IMR-90 (cell line): ENCODE results near the gene ELMO1. TPM values are rescaled to one million over a fixed set of nuclear protein-coding genes. Genes with fewer than 3 reads are reported as not detected.

Experiments
- ATAC-seq: fragments of 200-7000 bp; cut with Tn5 transposase; 2 replicates; pipeline ENCODE4 v1.9.1; 2020; ENCODE audit warnings: low read depth, mild to moderate bottlenecking, moderate library complexity
- BruUV-seq: library from RNA; stranded (reverse); fragments of 400-500 nt; replicated peaks from 2 replicates; lab custom pipeline; 2021; lab: Mats Ljungman, UMichigan
- CTCF ChIA-PET: fragments of 300-600 bp; formaldehyde crosslinking; extraction: SDS; loops from one replicate; lab custom pipeline; 2021; ENCODE audit warnings: antibody characterized with exemption; lab: Yijun Ruan, JAX
- POLR2A ChIA-PET: fragments of 300-600 bp; sonication (Branson Sonifier 250); formaldehyde crosslinking; loops from one replicate; lab custom pipeline; 2022; ENCODE audit warnings: antibody characterized with exemption; ENCODE audit not compliant: unreplicated experiment; lab: Charles Lee
- DNase-seq: peaks from one replicate; pipeline ENCODE4 v3.0.0; 2013
- H2AFZ ChIP-seq: replicated peaks from 2 replicates; pipeline ENCODE3; 2013; ENCODE audit warnings: low read length, mild to moderate bottlenecking; ENCODE audit not compliant: poor library complexity
- H2AK5ac ChIP-seq: 2 replicates; pipeline ENCODE4 v1.6.1; 2013; ENCODE audit warnings: low read depth, low read length, inconsistent platforms
- H2AK9ac ChIP-seq: replicated peaks from 2 replicates; pipeline ENCODE3; 2013; ENCODE audit warnings: mild to moderate bottlenecking, low read depth, low read length, moderate library complexity; ENCODE audit not compliant: poor library complexity
- H2BK120ac ChIP-seq: 2 replicates; pipeline ENCODE4 v1.6.1; 2013; ENCODE audit warnings: low read depth, low read length, inconsistent platforms
- H2BK15ac ChIP-seq: 3 replicates; pipeline ENCODE4 v1.6.1; 2013; ENCODE audit warnings: low read depth, low read length, inconsistent platforms
- H2BK20ac ChIP-seq: 2 replicates; pipeline ENCODE4 v1.6.1; 2013; ENCODE audit warnings: low read depth, mild to moderate bottlenecking, inconsistent platforms, low read length, moderate library complexity
- H2BK5ac ChIP-seq: 2 replicates; pipeline ENCODE4 v1.6.1; 2013; ENCODE audit warnings: mild to moderate bottlenecking, low read depth, low read length, inconsistent platforms; ENCODE audit not compliant: poor library complexity, severe bottlenecking
- H3K14ac ChIP-seq: replicated peaks from 2 replicates; pipeline ENCODE4 v1.6.1; 2013; ENCODE audit warnings: low read depth, low read length, inconsistent platforms
- H3K18ac ChIP-seq: 2 replicates; pipeline ENCODE4 v1.6.1; 2013; ENCODE audit warnings: low read depth, low read length, control low read depth
- H3K23ac ChIP-seq: 2 replicates; pipeline ENCODE4 v1.6.1; 2013; ENCODE audit warnings: low read depth, low read length, inconsistent platforms
- H3K27ac ChIP-seq: 2 replicates; pipeline ENCODE4 v1.5.1; 2013; ENCODE audit warnings: mild to moderate bottlenecking, control low read depth, low read length; ENCODE audit not compliant: insufficient read depth
- H3K27me3 ChIP-seq: 2 replicates; pipeline ENCODE4 v1.6.1; 2013; ENCODE audit warnings: low read length; ENCODE audit not compliant: control insufficient read depth, insufficient read depth
- H3K36me3 ChIP-seq: 2 replicates; pipeline ENCODE4 v1.6.1; 2013; ENCODE audit warnings: low read length, mixed read lengths; ENCODE audit not compliant: control insufficient read depth, insufficient read depth
- H3K4ac ChIP-seq: 2 replicates; pipeline ENCODE4 v1.6.1; 2013; ENCODE audit warnings: low read depth, low read length, inconsistent platforms
- H3K4me1 ChIP-seq: 2 replicates; pipeline ENCODE4 v1.6.1; 2013; ENCODE audit warnings: low read length, mixed read lengths; ENCODE audit not compliant: control insufficient read depth, insufficient read depth
- H3K4me2 ChIP-seq: 2 replicates; pipeline ENCODE4 v1.6.1; 2013; ENCODE audit warnings: low read depth, mild to moderate bottlenecking, control low read depth, low read length, moderate library complexity
- H3K4me3 ChIP-seq: 2 replicates; pipeline ENCODE4 v1.5.1; 2013; ENCODE audit warnings: low read depth, mild to moderate bottlenecking, control low read depth, low read length, moderate library complexity; ENCODE audit not compliant: insufficient read depth
- H3K56ac ChIP-seq: 2 replicates; pipeline ENCODE4 v1.6.1; 2013; ENCODE audit warnings: low read length, inconsistent platforms; ENCODE audit not compliant: insufficient read depth; ENCODE audit errors: extremely low read depth
- H3K79me1 ChIP-seq, 2 experiments: 2 replicates each; pipeline ENCODE4 v1.6.1; 2013; ENCODE audit warnings: low read length in 2 of 2, inconsistent platforms in 1 of 2, low read depth in 1 of 2
- H3K9ac ChIP-seq: 2 replicates; pipeline ENCODE4 v1.6.1; 2013; ENCODE audit warnings: low read depth, low read length, control low read depth
- H3K9me1 ChIP-seq: 2 replicates; pipeline ENCODE4 v1.6.1; 2013; ENCODE audit warnings: low read length, inconsistent platforms; ENCODE audit not compliant: insufficient read depth
- H3K9me3 ChIP-seq: 2 replicates; pipeline ENCODE4 v1.6.1; 2013; ENCODE audit warnings: low read length; ENCODE audit not compliant: control insufficient read depth, insufficient read depth
- H4K20me1 ChIP-seq: 2 replicates; pipeline ENCODE4 v1.6.1; 2013; ENCODE audit warnings: low read length, inconsistent platforms; ENCODE audit not compliant: insufficient read depth
- H4K5ac ChIP-seq: 2 replicates; pipeline ENCODE4 v1.6.1; 2013; ENCODE audit warnings: mild to moderate bottlenecking, low read depth, low read length, control low read depth
- H4K8ac ChIP-seq, 2 experiments: 2 replicates each; pipeline ENCODE4 v1.6.1; 2013; ENCODE audit warnings: low read depth in 2 of 2, low read length in 2 of 2, control low read depth in 1 of 2, inconsistent platforms in 1 of 2
- H4K91ac ChIP-seq: 2 replicates; pipeline ENCODE4 v1.6.1; 2013; ENCODE audit warnings: low read depth, low read length, inconsistent platforms; ENCODE audit not compliant: insufficient read depth
- BHLHE40 ChIP-seq: fragments of 150-350 bp; IDR thresholded peaks from 2 replicates; pipeline ENCODE4 v1.6.1; 2016; ENCODE audit warnings: mild to moderate bottlenecking, low read depth, low read length
- CEBPB ChIP-seq: IDR thresholded peaks from 2 replicates; pipeline ENCODE4 v1.6.1; 2012; ENCODE audit warnings: low read depth, low read length, improper control_type of control experiment
- CHD1 ChIP-seq: IDR thresholded peaks from 2 replicates; pipeline ENCODE4 v1.6.1; 2012; ENCODE audit warnings: low read depth, low read length, improper control_type of control experiment
- FOS ChIP-seq: fragments of 150-350 bp; IDR thresholded peaks from 2 replicates; pipeline ENCODE4 v1.6.1; 2016; ENCODE audit warnings: low read depth, low read length
- MAFK ChIP-seq: IDR thresholded peaks from 2 replicates; pipeline ENCODE4 v1.6.1; 2012; ENCODE audit warnings: low read depth, low read length, improper control_type of control experiment
- MAZ ChIP-seq: IDR thresholded peaks from 2 replicates; pipeline ENCODE4 v1.6.1; 2012; ENCODE audit warnings: low read depth, mild to moderate bottlenecking, low read length, improper control_type of control experiment, moderate library complexity, borderline replicate concordance
- MXI1 ChIP-seq: IDR thresholded peaks from 2 replicates; pipeline ENCODE4 v1.6.1; 2012; ENCODE audit warnings: low read depth, mild to moderate bottlenecking, low read length, moderate library complexity, borderline replicate concordance
- NFE2L2 ChIP-seq: fragments of 150-350 bp; IDR thresholded peaks from 2 replicates; pipeline ENCODE4 v1.6.1; 2016; ENCODE audit warnings: low read depth, mild to moderate bottlenecking, low read length
- POLR2A ChIP-seq: IDR thresholded peaks from 2 replicates; pipeline ENCODE4 v1.6.1; 2012; ENCODE audit warnings: mild to moderate bottlenecking, low read depth, low read length
- RAD21 ChIP-seq: IDR thresholded peaks from 2 replicates; pipeline ENCODE4 v1.6.1; 2012; ENCODE audit warnings: low read length, improper control_type of control experiment
- RCOR1 ChIP-seq: IDR thresholded peaks from 2 replicates; pipeline ENCODE4 v1.6.1; 2012; ENCODE audit warnings: mild to moderate bottlenecking, low read length, improper control_type of control experiment; ENCODE audit not compliant: insufficient replicate concordance
- RFX5 ChIP-seq: IDR thresholded peaks from 2 replicates; pipeline ENCODE4 v1.8.0; 2012; ENCODE audit warnings: low read depth, mild to moderate bottlenecking, low read length, moderate library complexity
- SMC3 ChIP-seq: fragments of 150-350 bp; IDR thresholded peaks from 2 replicates; pipeline ENCODE4 v1.6.1; 2016; ENCODE audit warnings: low read depth, mild to moderate bottlenecking, antibody characterized with exemption, low read length, moderate library complexity
- USF2 ChIP-seq: fragments of 150-350 bp; IDR thresholded peaks from 2 replicates; pipeline ENCODE4 v1.6.1; 2017; ENCODE audit warnings: mild to moderate bottlenecking, antibody characterized with exemption, low read length, low read depth
- WGBS, 2 experiments: methylation state at CpG; one replicate each; pipeline versions ENCODE4 v1.1.5 to v1.1.7; 2013; ENCODE audit warnings: missing lambda C conversion rate in 2 of 2; ENCODE audit not compliant: insufficient read length in 1 of 2; ENCODE audit errors: extremely low coverage in 2 of 2; 5-methylcytosine and 5-hydroxymethylcytosine counted together
- dilution Hi-C: fragments of 300-500 bp; cut with HindIII; formaldehyde crosslinking; loops from one replicate; pipeline ENCODE4 v1.14.3; 2018; ENCODE audit warnings: low sequenced_read_pairs; ENCODE audit not compliant: unreplicated experiment
- in situ Hi-C: fragments of 300-500 bp; cut with MboI; formaldehyde crosslinking; loops from 3 replicates; pipeline ENCODE4 v1.14.3; 2019; ENCODE audit warnings: low sequenced_read_pairs, inconsistent platforms, mixed read lengths
- intact Hi-C: fragments of 100-400 bp; cut with micrococcal nuclease; formaldehyde crosslinking; loops from 2 replicates; pipeline ENCODE4 v1.10.0; 2022
- polyA plus RNA-seq, 3 experiments: library from polyadenylated mRNA; depleted of rRNA; stranded (reverse); fragments of >200 nt; gene quantifications; 2 replicates each; pipeline ENCODE4 v1.2.3, GENCODE V29; 2012; ENCODE audit warnings: low replicate concordance in 1 of 3
- total RNA-seq: library from RNA; depleted of rRNA; stranded (reverse); fragments of >200 nt; gene quantifications from 2 replicates; pipeline ENCODE4 v1.2.3, GENCODE V29; 2012
- TF ChIP-seq, protein P1 (sequence below): conservative IDR thresholded peaks from 2 replicates; pipeline ENCODE4 v1.5.1; 2012; ENCODE audit warnings: mild to moderate bottlenecking, low read depth, low read length, improper control_type of control experiment

Gene ELMO1
- total and polyA plus RNA-seq, 2 of the 4 experiments (the other 2 are of a cell fraction) = 0.03 TPM; not detected in 1

DNA sequence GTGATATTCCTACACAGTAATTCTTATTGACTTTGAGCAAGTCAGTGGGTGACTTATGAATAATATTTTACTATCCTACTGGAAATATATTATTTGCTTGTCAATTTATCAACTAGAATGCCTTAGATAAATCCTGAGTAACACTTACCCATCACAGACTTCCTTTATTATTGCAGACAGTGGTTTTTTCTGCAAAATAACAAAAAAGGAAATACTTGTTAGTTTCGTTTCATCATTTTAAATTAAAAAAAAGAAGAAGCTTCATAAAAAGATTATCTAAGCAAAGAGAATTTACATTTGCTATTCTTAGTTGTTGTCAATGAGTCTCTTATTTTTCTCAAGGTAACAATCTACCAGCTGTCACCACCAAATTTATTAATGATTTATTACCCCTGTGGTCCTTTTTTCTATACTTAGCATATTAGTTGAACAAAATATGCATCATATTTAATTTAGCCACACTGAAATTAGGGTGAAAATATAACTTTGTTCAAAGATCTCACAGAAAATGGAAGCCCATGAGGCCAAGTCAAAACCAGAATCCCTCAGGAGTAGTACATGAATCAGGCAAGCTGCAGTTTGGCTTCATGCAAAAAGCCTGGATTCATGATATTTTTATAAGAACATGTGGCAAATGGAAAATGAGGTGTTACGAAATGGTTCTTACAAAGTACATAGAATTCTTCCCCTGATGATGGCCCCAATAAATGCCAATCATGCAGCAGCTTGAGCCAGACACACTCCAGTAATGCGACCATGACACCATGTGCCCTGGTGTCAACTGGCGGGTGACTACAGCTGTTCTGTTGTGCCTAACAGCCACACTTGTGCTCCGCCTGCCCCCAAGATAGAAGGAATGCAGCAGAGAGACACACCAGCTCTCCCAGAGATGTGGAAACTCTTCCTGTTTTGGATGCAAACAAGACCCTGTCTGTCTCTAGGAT lies 132.6 kb downstream of the ELMO1 start (continued):
- no peak for TF ChIP-seq MAFK

DNA sequence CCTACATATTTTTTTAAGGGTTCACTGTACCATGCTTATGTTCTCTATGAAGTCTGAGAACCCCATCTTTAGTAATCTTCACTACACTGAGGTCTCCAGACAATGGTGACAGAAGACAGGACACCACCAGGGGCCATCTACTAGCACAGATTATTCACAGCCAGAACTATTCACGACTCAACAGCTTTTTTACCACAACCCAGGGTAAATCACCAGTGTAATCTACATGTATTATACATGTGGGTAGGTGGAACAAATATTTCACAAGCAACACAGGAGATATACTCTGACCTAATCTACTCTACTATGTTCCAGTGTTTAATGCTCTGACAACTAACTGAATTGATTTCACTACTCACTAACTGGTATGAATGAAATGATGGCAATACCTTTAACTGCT lies 136.1 kb downstream of the ELMO1 start:
- no peak overlapping the region for H3K9ac ChIP-seq
- no peaks in the 10 kb centered on the region for H3K79me1 ChIP-seq
- BruUV-seq = no TSS peak
- H3K4me3 ChIP-seq = no peak overlapping the region
- H4K91ac ChIP-seq = no peak overlapping the region
- H2AK9ac ChIP-seq = no peak overlapping the region
- H3K9me3 ChIP-seq = peaks cover 6% of the 10 kb centered on the region
- no peak overlapping the region for H3K56ac ChIP-seq
- H3K4ac ChIP-seq = no peak overlapping the region
- in situ Hi-C loops (no loop called here), dilution Hi-C loops (no loop called here), intact Hi-C loops (no loop called here)
- H3K36me3 ChIP-seq = no peaks in the 10 kb centered on the region
- H3K18ac ChIP-seq = no peak overlapping the region
- no peak overlapping the region for H3K4me2 ChIP-seq
- CTCF ChIA-PET = no interaction called here
- H4K8ac ChIP-seq = no peak overlapping the region
- no peak overlapping the region for H2BK5ac ChIP-seq
- no peak overlapping the region for H2AK5ac ChIP-seq
- H3K4me1 ChIP-seq = no peaks in the 10 kb centered on the region
- DNase-seq (no peak), ATAC-seq (no peak)
- H3K9me1 ChIP-seq = no peaks in the 10 kb centered on the region
- no peak overlapping the region for H3K14ac ChIP-seq
- no peak overlapping the region for H2BK15ac ChIP-seq
- no peak overlapping the region for H3K27ac ChIP-seq
- no peak overlapping the region for H2BK20ac ChIP-seq
- H2BK120ac ChIP-seq = no peak overlapping the region
- H3K23ac ChIP-seq = no peak overlapping the region
- no peak overlapping the region for H4K5ac ChIP-seq
- H2AFZ ChIP-seq = no peak overlapping the region
- H4K20me1 ChIP-seq = no peaks in the 10 kb centered on the region
- POLR2A ChIA-PET = no interaction called here
- WGBS, 2 experiments = no CpG with 5 or more reads among the region's 1 CpG
- no peaks in the 10 kb centered on the region for H3K27me3 ChIP-seq
- no peak for TF ChIP-seq RAD21
- TF ChIP-seq BHLHE40 = no peak
- TF ChIP-seq CEBPB = no peak
- TF ChIP-seq CHD1 = no peak
- no peak for TF ChIP-seq POLR2A
- no peak for TF ChIP-seq MAZ
- TF ChIP-seq NFE2L2 = no peak
- no peak for TF ChIP-seq SMC3
- TF ChIP-seq FOS = no peak
- no peak for TF ChIP-seq RFX5
- no peak for TF ChIP-seq MXI1
- TF ChIP-seq, protein P1, sequence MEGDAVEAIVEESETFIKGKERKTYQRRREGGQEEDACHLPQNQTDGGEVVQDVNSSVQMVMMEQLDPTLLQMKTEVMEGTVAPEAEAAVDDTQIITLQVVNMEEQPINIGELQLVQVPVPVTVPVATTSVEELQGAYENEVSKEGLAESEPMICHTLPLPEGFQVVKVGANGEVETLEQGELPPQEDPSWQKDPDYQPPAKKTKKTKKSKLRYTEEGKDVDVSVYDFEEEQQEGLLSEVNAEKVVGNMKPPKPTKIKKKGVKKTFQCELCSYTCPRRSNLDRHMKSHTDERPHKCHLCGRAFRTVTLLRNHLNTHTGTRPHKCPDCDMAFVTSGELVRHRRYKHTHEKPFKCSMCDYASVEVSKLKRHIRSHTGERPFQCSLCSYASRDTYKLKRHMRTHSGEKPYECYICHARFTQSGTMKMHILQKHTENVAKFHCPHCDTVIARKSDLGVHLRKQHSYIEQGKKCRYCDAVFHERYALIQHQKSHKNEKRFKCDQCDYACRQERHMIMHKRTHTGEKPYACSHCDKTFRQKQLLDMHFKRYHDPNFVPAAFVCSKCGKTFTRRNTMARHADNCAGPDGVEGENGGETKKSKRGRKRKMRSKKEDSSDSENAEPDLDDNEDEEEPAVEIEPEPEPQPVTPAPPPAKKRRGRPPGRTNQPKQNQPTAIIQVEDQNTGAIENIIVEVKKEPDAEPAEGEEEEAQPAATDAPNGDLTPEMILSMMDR = no peak
- TF ChIP-seq RCOR1 = no peak
- TF ChIP-seq USF2 = no peak
- TF ChIP-seq MAFK = no peak
